Cardiac muscle cell (in vitro differentiated cells and primary cell): ENCODE results near the gene RPUSD1. TPM values are rescaled to one million over a fixed set of nuclear protein-coding genes. Genes with fewer than 3 reads are reported as not detected.

ENCODE experiments used
- DNase-seq, 2 donors: peaks; one replicate each; pipeline versions ENCODE4 v3.0.0 to v3.0.0-alpha.2; 2010 to 2017; ENCODE audit warnings: low read depth in 1 of 2, low spot score in 1 of 2
- H3K27ac ChIP-seq: fragments of 200-600 bp; sonication (generic); 2 replicates; pipeline ENCODE4 v1.5.1; 2016
- H3K27me3 ChIP-seq: fragments of 200-600 bp; sonication (generic); 2 replicates; pipeline ENCODE4 v1.6.0; 2016; ENCODE audit warnings: control low read depth
- H3K36me3 ChIP-seq: fragments of 200-600 bp; sonication (generic); 2 replicates; pipeline ENCODE4 v1.5.1; 2016; ENCODE audit warnings: control low read depth
- H3K4me1 ChIP-seq: fragments of 200-600 bp; sonication (generic); 2 replicates; pipeline ENCODE4 v1.8.1; 2017; ENCODE audit warnings: low read depth, mild to moderate bottlenecking, mixed run types
- H3K4me3 ChIP-seq: fragments of 200-600 bp; sonication (generic); 2 replicates; pipeline ENCODE4 v1.5.1; 2016; ENCODE audit warnings: mild to moderate bottlenecking
- H3K9me3 ChIP-seq: fragments of 200-600 bp; sonication (generic); 2 replicates; pipeline ENCODE4 v1.5.1; 2017; ENCODE audit warnings: low read depth, mild to moderate bottlenecking, control low read depth
- polyA plus RNA-seq: library from polyadenylated mRNA; unstranded; fragments of >200 nt; fragmentation: Nextera tagmentation; extraction: Ambion mirVana; gene quantifications from 2 replicates; pipeline ENCODE4 v1.2.1, GENCODE V29; 2016
- total RNA-seq: library from RNA; depleted of rRNA; stranded (reverse); fragments of >200 nt; gene quantifications from 2 replicates; pipeline ENCODE4 v1.2.3, GENCODE V29; 2016
- TF ChIP-seq, protein P1 (sequence below): IDR thresholded peaks from 2 replicates; pipeline ENCODE4 v1.5.1; 2012; ENCODE audit warnings: low read depth, mild to moderate bottlenecking, low read length

RPUSD1 gene
- total and polyA plus RNA-seq, 2 experiments from 2014 or later: 32.2 to 34.3 TPM

DNA sequence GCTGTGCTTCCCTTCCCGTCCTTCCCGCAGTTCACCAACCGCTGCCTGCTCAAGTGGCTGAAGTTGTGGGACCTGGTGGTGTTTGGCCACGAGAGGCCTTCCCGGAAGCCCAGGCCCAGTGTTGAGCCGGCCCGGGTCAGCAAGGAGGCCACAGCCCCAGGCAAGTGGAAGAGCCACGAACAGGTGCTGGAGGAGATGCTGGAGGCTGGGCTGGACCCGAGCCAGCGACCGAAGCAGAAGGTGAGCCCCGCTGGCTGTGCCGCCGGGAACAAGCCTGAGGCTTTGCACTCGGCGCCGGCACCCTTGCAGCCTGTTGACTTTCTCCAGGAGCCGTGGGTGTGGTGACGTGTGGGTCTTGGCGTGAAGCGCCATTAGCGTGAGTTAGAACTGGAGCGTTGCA is 3.0 kb upstream of the RPUSD1 start:
- Histone ChIP-seq H3K36me3 (peaks cover 7% of the 10 kb centered on the region), H3K4me1 (peaks cover 4% of the 10 kb centered on the region), H3K4me3 (no peak overlapping the region), H3K9me3 (no peaks in the 10 kb centered on the region), H3K27me3 (no peaks in the 10 kb centered on the region), H3K27ac (no peak overlapping the region)
- TF ChIP-seq, protein P1, sequence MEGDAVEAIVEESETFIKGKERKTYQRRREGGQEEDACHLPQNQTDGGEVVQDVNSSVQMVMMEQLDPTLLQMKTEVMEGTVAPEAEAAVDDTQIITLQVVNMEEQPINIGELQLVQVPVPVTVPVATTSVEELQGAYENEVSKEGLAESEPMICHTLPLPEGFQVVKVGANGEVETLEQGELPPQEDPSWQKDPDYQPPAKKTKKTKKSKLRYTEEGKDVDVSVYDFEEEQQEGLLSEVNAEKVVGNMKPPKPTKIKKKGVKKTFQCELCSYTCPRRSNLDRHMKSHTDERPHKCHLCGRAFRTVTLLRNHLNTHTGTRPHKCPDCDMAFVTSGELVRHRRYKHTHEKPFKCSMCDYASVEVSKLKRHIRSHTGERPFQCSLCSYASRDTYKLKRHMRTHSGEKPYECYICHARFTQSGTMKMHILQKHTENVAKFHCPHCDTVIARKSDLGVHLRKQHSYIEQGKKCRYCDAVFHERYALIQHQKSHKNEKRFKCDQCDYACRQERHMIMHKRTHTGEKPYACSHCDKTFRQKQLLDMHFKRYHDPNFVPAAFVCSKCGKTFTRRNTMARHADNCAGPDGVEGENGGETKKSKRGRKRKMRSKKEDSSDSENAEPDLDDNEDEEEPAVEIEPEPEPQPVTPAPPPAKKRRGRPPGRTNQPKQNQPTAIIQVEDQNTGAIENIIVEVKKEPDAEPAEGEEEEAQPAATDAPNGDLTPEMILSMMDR: no peak
- DNase-seq: no peak

DNA sequence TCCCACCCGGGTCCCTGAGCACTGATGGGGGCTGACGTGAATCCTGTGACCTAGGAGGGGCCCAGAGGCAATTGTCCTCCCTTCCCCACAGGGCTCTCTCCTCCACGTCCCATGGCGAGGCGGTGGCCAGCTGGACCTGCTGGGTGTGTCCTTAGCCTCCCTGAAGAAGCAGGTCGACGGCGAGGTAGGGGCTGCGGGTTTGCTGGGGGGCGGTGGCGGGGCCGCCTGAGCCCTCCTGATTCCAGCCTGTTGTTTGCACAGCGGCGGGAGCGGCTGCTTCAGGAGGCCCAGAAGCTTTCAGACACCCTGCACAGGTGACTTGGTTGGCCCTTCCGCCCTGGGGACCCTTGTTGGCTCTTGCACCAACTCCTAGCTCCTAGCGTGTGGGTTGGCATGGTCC is 1.9 kb upstream of the RPUSD1 start:
- H3K27ac ChIP-seq: no peak overlapping the region
- peaks cover 7% of the 10 kb centered on the region for H3K36me3 ChIP-seq
- H3K9me3 ChIP-seq: no peaks in the 10 kb centered on the region
- no peak overlapping the region for H3K4me3 ChIP-seq
- H3K27me3 ChIP-seq: no peaks in the 10 kb centered on the region
- peaks cover 4% of the 10 kb centered on the region for H3K4me1 ChIP-seq
- no peak for DNase-seq
- TF ChIP-seq, protein P1: no peak

DNA sequence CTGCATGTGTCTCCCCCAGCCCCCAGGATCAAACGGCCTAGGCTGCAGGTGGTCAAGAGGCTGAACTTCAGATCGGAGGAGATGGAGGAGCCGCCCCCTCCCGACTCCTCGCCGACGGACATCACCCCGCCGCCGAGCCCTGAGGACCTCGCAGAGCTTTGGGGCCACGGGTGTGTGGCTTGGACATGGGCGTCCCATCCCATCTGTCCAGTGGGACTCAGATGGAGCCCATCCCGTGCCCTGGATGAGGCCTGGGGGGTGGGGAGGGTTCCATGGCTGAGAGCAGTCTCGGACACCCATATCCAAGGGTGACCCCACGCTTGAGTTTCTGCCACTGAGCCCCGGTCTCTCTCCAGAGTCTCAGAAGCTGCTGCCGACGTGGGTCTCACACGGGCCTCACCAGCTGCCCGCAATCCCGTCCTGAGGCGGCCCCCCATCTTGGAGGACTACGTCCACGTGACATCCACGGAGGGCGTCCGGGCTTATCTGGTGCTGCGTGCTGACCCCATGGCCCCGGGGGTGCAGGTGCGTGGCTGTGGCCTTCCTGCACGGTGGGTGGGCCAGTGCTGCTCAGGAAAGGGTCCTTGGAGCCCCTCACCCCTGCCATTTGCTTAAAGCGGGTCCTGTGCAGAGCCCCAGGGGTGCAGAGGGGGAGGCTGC is 1.1 kb upstream of the RPUSD1 start:
- Histone ChIP-seq H3K4me1 (peaks cover 4% of the 10 kb centered on the region), H3K36me3 (peaks cover 7% of the 10 kb centered on the region), H3K4me3 (peak overlapping the region; percentile 92), H3K9me3 (no peaks in the 10 kb centered on the region), H3K27me3 (no peaks in the 10 kb centered on the region), H3K27ac (no peak overlapping the region)
- no peak for DNase-seq
- TF ChIP-seq, protein P1: no peak

DNA sequence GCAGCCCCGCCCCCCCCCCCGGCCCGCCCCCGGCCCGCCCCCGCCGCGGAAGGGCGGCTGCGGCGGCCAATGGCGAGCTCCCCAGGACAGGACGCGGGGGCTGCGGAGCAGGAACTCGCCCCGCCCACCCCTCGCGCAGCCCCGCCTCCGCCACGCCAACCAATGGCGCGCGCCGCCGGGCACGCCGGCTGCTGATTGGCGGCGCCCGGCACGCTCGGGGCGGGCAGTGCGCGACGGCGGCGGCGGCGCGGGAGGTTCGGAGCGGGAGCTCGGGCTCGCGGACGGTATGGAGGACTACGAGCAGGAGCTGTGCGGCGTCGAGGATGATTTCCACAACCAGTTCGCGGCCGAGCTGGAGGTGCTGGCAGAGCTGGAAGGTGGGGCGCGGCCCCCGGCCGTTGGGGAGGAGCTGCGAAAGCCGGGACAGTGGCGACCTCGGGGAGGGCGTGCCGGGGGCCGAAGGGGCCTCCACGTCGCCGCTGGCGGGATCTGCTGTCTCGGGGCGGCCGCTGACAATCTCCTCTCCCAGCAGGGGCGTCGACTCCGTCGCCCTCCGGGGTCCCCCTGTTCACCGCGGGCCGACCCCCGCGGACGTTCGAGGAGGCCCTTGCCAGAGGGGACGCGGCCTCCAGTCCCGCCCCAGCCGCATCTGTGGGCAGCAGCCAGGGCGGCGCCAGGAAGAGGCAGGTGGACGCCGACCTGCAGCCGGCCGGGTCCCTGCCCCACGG is 382 bp upstream of the RPUSD1 start, which contains the start of gene CHTF18:
CHTF18 (plus strand) TSS at position 222 of the 728 bp plus-strand sequence; CDS start at position 287, 65 bp downstream.
- Histone ChIP-seq H3K4me1 (peaks cover 8% of the 10 kb centered on the region), H3K27me3 (no peaks in the 10 kb centered on the region), H3K27ac (peak within 1 kb of the TSS; percentile 57), H3K4me3 (peak within 1 kb of the TSS; percentile 99), H3K36me3 (peaks cover 7% of the 10 kb centered on the region), H3K9me3 (no peaks in the 10 kb centered on the region)
- TF ChIP-seq, protein P1: no peak
- DNase-seq: peak; percentile 95 to 96

DNA sequence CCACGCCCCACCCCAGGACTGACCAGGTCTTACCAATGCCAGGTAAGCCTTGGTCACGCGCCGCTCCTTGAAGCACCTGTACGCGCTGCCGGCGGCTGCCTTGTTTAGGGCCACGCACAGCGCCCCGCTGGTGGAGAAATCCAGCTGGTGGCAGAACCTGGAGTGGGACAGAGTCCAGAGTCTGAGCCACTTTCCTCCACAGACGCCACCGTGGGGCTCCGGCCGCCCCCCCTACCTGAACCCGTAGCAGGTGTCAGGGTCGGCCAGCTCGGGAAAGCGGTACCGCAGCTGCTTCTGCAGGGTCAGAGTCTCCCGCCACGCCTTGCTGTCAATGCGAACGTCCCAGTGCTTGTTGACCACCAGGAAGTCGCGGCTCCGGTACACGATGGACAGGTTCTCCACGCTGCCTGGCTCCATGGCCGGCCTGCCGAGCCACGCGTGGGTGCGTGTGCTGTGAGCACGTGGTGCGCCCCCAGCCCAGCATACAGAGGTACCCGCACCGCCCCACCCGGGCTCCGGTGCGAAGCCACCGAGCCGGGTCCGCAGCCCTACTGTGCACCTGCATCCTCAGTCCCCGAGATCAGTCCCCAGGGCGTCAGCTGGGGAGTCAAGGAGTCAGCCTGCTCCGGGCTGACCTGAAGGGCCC is 737 bp downstream of the RPUSD1 start:
- H3K9me3 ChIP-seq: no peaks in the 10 kb centered on the region
- peaks cover 7% of the 10 kb centered on the region for H3K36me3 ChIP-seq
- H3K27me3 ChIP-seq: no peaks in the 10 kb centered on the region
- H3K27ac ChIP-seq: peak overlapping the region; percentile 57
- peaks cover 15% of the 10 kb centered on the region for H3K4me1 ChIP-seq
- TF ChIP-seq, protein P1: no peak
- peak overlapping the region; percentile 99 for H3K4me3 ChIP-seq
- no peak for DNase-seq
